A549 (cell line): ENCODE measurements around the gene PAX8. TPM values are rescaled to one million over a fixed set of nuclear protein-coding genes. Genes with fewer than 3 reads are reported as not detected.
A peak's percentile ranks its signal among the peaks of the same experiment; 100 is the strongest.

Experiments used
- ATAC-seq, 2 experiments: fragments of 200-7000 bp in 1 of 2; fragments of >200 bp in 1 of 2; cut with Nextera tagmentation in 1 of 2; cut with Tn5 transposase in 1 of 2; 3 replicates each; pipeline versions ENCODE4 v1.8.0 to v1.9.1; 2018 to 2020; ENCODE audit warnings: mild to moderate bottlenecking in 1 of 2, moderate library complexity in 1 of 2
- CTCF ChIA-PET: fragments of 300-600 bp; sonication (Branson Sonifier 250); formaldehyde crosslinking; extraction: SDS; loops from one replicate; lab custom pipeline; 2021; ENCODE audit warnings: antibody characterized with exemption, inconsistent platforms; lab: Yijun Ruan, JAX
- POLR2A ChIA-PET: fragments of 350-600 bp; formaldehyde crosslinking; extraction: SDS; loops from one replicate; lab custom pipeline; 2021; ENCODE audit warnings: antibody characterized with exemption, inconsistent platforms; lab: Yijun Ruan, JAX
- DNase-seq, 2 experiments: peaks; one replicate each; pipeline versions ENCODE4 v3.0.0 to v3.0.0-alpha.2; 2011 to 2016; ENCODE audit warnings: low read depth in 1 of 2, low spot score in 1 of 2
- FAIRE-seq: peaks from 2 replicates; lab custom pipeline; 2011; peaks lifted over from hg19 to GRCh38; lab: Jason Lieb, UNC
- H3K27ac ChIP-seq, 2 experiments: fragments of >200 bp; sonication (Bioruptor Twin); formaldehyde crosslinking; 3 replicates each; pipeline ENCODE4 v1.5.1; 2016 to 2017
- H3K4me1 ChIP-seq: fragments of >200 bp; sonication (Bioruptor Twin); formaldehyde crosslinking; 3 replicates; pipeline ENCODE4 v1.6.1; 2016
- H3K4me2 ChIP-seq: fragments of >200 bp; sonication (Bioruptor Twin); formaldehyde crosslinking; 3 replicates; pipeline ENCODE4 v1.6.1; 2016
- H3K4me3 ChIP-seq: fragments of >200 bp; sonication (Bioruptor Twin); formaldehyde crosslinking; 3 replicates; pipeline ENCODE4 v1.5.1; 2016
- H3K9me3 ChIP-seq: fragments of >200 bp; sonication (Bioruptor Twin); formaldehyde crosslinking; 3 replicates; pipeline ENCODE4 v1.6.1; 2016
- BHLHE40 ChIP-seq: IDR thresholded peaks from 2 replicates; pipeline ENCODE4 v1.6.1; 2012; ENCODE audit warnings: low read depth, low read length, inconsistent platforms
- EHF ChIP-seq: fragments of 250-450 bp; sonication (Bioruptor Pico); IDR thresholded peaks from 2 replicates; pipeline ENCODE4 v1.5.0; 2020; ENCODE audit warnings: mild to moderate bottlenecking
- EHMT2 ChIP-seq: fragments of 200-600 bp; sonication (generic); IDR thresholded peaks from 2 replicates; pipeline ENCODE4 v1.6.1; 2016; ENCODE audit warnings: antibody characterized with exemption, low read depth, mild to moderate bottlenecking, moderate library complexity
- ESRRA ChIP-seq: fragments of 150-350 bp; IDR thresholded peaks from 2 replicates; pipeline ENCODE4 v1.6.1; 2014; ENCODE audit warnings: mild to moderate bottlenecking, low read length, borderline replicate concordance
- FOSB ChIP-seq: fragments of 250-450 bp; sonication (Bioruptor Pico); IDR thresholded peaks from 2 replicates; pipeline ENCODE4 v1.5.0; 2020; ENCODE audit warnings: mild to moderate bottlenecking, moderate library complexity
- HES2 ChIP-seq: fragments of >200 bp; sonication (Bioruptor Twin); formaldehyde crosslinking; IDR thresholded peaks from 2 replicates; pipeline ENCODE4 v1.6.1; 2016
- MYC ChIP-seq: IDR thresholded peaks from 2 replicates; pipeline ENCODE4 v1.6.1; 2012; ENCODE audit warnings: mild to moderate bottlenecking, inconsistent platforms, low read length, improper control_type of control experiment, borderline replicate concordance
- NFE2L2 ChIP-seq: fragments of 150-350 bp; conservative IDR thresholded peaks from 2 replicates; pipeline ENCODE4 v1.6.1; 2014; ENCODE audit warnings: low read length
- POLR2AphosphoS2 ChIP-seq: conservative IDR thresholded peaks from 2 replicates; pipeline ENCODE4 v1.6.1; 2012; ENCODE audit warnings: low read length, improper control_type of control experiment, inconsistent platforms
- REST ChIP-seq: fragments of 200-600 bp; sonication (generic); IDR thresholded peaks from 2 replicates; pipeline ENCODE4 v1.6.1; 2016; ENCODE audit warnings: antibody characterized with exemption, mild to moderate bottlenecking, moderate library complexity
- SMC3 ChIP-seq: fragments of >200 bp; sonication (Bioruptor Twin); formaldehyde crosslinking; IDR thresholded peaks from 3 replicates; pipeline ENCODE4 v1.6.1; 2018; ENCODE audit warnings: inconsistent platforms
- SREBF2 ChIP-seq: fragments of 450-650 bp; IDR thresholded peaks from 2 replicates; pipeline ENCODE4 v1.6.1; 2014; ENCODE audit warnings: mild to moderate bottlenecking, moderate library complexity
- TFCP2L1 ChIP-seq: fragments of 250-450 bp; sonication (Bioruptor Pico); IDR thresholded peaks from 2 replicates; pipeline ENCODE4 v1.5.0; 2021; ENCODE audit warnings: mild to moderate bottlenecking
- USF2 ChIP-seq: fragments of 450-650 bp; IDR thresholded peaks from 2 replicates; pipeline ENCODE4 v1.6.1; 2014; ENCODE audit warnings: antibody characterized with exemption
- ZC3H11A ChIP-seq: fragments of 450-650 bp; IDR thresholded peaks from 2 replicates; pipeline ENCODE4 v1.6.1; 2014; ENCODE audit warnings: antibody characterized with exemption, mild to moderate bottlenecking
- ZNF302 ChIP-seq: fragments of 250-450 bp; sonication (Bioruptor Pico); IDR thresholded peaks from 2 replicates; pipeline ENCODE4 v1.9.0; 2021; ENCODE audit warnings: inconsistent platforms, mild to moderate bottlenecking, moderate library complexity
- WGBS: methylation state at CpG from one replicate; pipeline ENCODE4 v1.1.6; 2017; ENCODE audit errors: missing lambda C conversion rate; 5-methylcytosine and 5-hydroxymethylcytosine counted together
- polyA plus RNA-seq, 4 experiments: library from polyadenylated mRNA; depleted of rRNA in 3 of 4; stranded (reverse); fragments of >200 nt; fragmentation: RNase III in 1 of 4; extraction: RNeasy Plus Mini Kit Qiagen cat#74134 plus additional on column Dnase treatment in 1 of 4; gene quantifications; 2 replicates in 3 of 4; 3 replicates in 1 of 4; pipeline ENCODE4 v1.2.3, GENCODE V29; 2011 to 2017

The PAX8 gene
- polyA plus RNA-seq, 2 of the 4 experiments (the other 2 are of a cell fraction): 0.71 to 0.81 TPM

GRCh38 chr2:113238871-113239839, 39.6 kb downstream of the PAX8 start:
- Histone ChIP-seq H3K4me1 (peaks cover 58% of the 10 kb centered on the region), H3K4me3 (no peak overlapping the region), H3K9me3 (no peaks in the 10 kb centered on the region), H3K4me2 (peak overlapping the region; percentile 77), H3K27ac (peak overlapping the region; percentile 97 to 98)
- POLR2A ChIA-PET: interaction anchor here (1.2 to 2.5 kb wide), 4 partner anchors 9 to 41 kb away, joined by 4 to 13 read pairs (median 10); no protein-coding TSS in a partner anchor
- DNase-seq: no peak
- WGBS: 95% methylated on average over 9 of the region's 9 CpGs
- ATAC-seq: no peak
- CTCF ChIA-PET: interaction anchor here (0.8 to 13.6 kb wide), 9 partner anchors 9 to 151 kb away, joined by 3 to 119 read pairs (median 15); no protein-coding TSS in a partner anchor
- no peak for TF ChIP-seq REST
- no peak for TF ChIP-seq ZC3H11A
- TF ChIP-seq SREBF2: no peak
- no peak for TF ChIP-seq USF2
- TF ChIP-seq MYC: no peak
- TF ChIP-seq ZNF302: no peak
- FAIRE-seq: no peak

GRCh38 chr2:113237604-113238160, 41.0 kb downstream of the PAX8 start:
- 81% methylated on average over 9 of the region's 9 CpGs for WGBS
- Histone ChIP-seq H3K27ac (peak overlapping the region; percentile 97 to 98), H3K4me2 (no peak overlapping the region), H3K4me1 (peaks cover 65% of the 10 kb centered on the region), H3K4me3 (no peak overlapping the region), H3K9me3 (no peaks in the 10 kb centered on the region)
- no peak for TF ChIP-seq BHLHE40
- TF ChIP-seq TFCP2L1 (CRISPR knock-in tag): no peak
- TF ChIP-seq EHMT2: no peak
- no peak for TF ChIP-seq EHF (CRISPR knock-in tag)
- no peak for TF ChIP-seq MYC
- no peak for TF ChIP-seq ESRRA
- TF ChIP-seq FOSB (CRISPR knock-in tag): no peak
- TF ChIP-seq POLR2AphosphoS2: no peak
- no peak for TF ChIP-seq SMC3
- no peak for TF ChIP-seq NFE2L2
- no peak for TF ChIP-seq ZC3H11A
- no peak for TF ChIP-seq HES2
- CTCF ChIA-PET: interaction anchor here (1.3 to 13.6 kb wide), 4 partner anchors 34 to 153 kb away, joined by 3 to 119 read pairs (median 42); no protein-coding TSS in a partner anchor
- no peak for ATAC-seq
- DNase-seq: no peak
- POLR2A ChIA-PET: no interaction called here
- FAIRE-seq: no peak
